Left renal pelvis (tissue), 4 donors: Measurements from ENCODE around the gene CACNB4. TPM values are rescaled to one million over a fixed set of nuclear protein-coding genes. Genes with fewer than 3 reads are reported as not detected.
"Not testable (repeated sequence)": the region's sequence is repeated elsewhere in the genome, so short reads cannot be mapped to it uniquely, and the experiment has no call there.

Experiments used
- DNase-seq, 4 donors: peaks; one replicate each; pipeline ENCODE4 v3.0.0-alpha.2; 2013; ENCODE audit warnings: low read depth in 4 of 4, low spot score in 3 of 4
- polyA plus RNA-seq, 4 donors: library from polyadenylated mRNA; unstranded; fragments of 120-200 nt; gene quantifications; one replicate each; pipeline ENCODE4 v1.2.1, GENCODE V29; 2013; ENCODE audit not compliant: insufficient read length in 4 of 4

Gene CACNB4
- polyA plus RNA-seq, 4 donors: 3.1 to 12.9 (median 11.7) TPM

DNA sequence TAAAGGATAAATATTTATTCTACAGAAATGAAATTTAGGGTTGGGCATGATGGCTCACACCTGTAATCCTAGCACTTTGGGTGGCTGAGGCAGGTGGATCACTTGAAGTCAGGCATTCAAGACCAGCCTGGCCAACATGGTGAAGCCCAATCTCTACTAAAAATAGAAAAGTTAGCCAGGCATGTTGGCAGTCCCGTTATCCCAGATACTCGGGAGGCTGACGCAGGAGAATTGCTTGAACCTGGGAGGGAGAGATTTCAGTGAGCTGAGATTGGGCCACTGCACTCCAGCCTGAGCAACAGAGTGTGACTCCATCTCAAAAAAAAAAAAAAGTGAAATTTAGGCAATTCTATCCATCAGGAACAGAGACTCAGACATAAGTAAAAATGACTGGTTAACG lies 8.1 kb downstream of the CACNB4 start:
- not testable (repeated sequence) for DNase-seq

DNA sequence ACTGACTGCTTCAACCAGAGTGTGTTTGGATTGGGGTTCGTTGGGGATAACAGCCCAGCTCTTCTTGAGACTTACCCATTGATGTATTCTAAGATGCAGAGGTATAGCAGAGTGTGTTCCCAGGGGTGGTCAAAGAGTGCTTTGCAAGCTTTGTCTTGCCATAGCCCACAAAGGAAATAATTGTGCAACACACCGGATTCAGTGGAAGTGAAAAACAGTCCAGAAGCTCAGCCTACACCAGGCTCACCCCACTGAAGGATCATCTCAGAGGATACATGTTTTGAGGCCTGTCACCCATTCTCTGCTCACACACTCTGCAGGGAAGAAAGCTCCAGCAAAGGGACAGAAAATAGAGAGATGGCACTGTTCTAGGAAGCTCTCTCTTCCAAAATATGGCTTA lies 9.6 kb downstream of the CACNB4 start:
- DNase-seq: no peak

GRCh38 chr2:152088006-152088405 lies 10.8 kb downstream of the CACNB4 start:
- no peak for DNase-seq

DNA sequence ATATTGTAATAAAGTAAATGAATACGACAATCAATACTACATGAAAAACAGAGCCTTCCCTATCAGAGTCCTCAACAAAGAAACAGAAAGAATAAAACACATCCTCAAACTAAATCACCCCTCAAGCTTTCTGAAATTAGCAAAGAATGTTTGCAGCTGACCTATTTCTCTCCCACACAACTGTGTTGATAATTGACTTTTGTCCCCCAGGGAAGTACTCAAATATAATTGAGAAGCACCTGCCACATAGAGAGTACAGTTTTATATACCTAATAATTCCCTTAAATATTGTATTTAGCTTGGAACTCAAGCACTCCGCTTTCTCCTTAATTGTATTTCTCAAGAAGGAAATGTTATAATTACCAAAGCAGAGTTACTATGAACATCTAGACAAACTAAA lies 12.6 kb downstream of the CACNB4 start:
- DNase-seq: no peak

- DNase-seq: no peak
These were observed 14.8 kb downstream of the CACNB4 start for GRCh38 chr2:152084076-152084475.

- DNase-seq: no peak
These were observed 15.5 kb downstream of the CACNB4 start for GRCh38 chr2:152083202-152083875.

- no peak for DNase-seq
These were observed 20.2 kb downstream of the CACNB4 start for GRCh38 chr2:152078662-152079061.

DNA sequence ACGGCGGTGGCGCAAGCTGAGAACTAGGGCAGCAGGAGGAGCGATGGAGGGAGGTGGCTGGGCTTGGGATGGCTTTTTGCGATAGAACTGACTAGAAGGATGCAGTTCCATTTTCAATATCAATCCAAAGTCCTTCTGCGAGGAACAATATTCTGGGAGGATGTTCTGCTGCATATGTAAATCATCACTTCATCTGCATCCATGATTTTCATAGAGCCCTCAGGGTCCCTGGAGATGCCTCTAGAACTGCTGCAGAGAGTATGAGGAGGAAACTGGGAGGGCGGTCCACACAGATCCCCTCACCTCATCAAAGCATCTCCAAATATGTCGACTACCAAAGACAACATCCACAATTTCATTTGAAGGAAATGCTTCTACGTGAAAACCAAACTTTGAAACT lies 20.8 kb downstream of the CACNB4 start:
- DNase-seq: no peak

DNA sequence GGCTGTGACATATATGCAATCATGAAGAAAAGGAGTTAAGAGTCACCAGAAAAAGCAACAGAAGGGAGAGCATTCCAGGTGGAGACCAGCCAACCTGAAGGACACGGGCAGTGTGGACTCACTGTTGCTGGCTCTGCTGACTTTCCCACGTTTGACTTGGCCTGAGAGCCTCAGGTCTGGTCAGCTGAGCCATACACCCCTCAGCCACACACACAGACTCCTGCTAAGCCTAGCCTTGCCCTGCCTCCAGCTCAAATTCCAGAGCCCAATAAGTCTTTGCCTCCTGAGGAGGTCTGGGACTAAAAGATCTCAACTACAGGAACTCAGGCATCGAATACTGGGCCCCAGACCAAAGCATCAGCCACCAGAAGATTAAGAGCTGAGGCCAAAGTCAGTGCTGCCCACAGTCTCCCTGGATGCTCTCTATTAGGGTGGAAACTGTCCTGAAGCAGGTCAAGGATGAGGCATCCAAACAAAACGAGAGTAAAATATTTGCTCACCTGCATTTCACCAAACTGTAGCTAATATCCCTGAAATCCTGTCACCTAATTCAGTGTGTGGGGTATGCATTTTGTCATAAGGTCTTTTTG lies 23.3 kb downstream of the CACNB4 start:
- DNase-seq: no peak

DNA sequence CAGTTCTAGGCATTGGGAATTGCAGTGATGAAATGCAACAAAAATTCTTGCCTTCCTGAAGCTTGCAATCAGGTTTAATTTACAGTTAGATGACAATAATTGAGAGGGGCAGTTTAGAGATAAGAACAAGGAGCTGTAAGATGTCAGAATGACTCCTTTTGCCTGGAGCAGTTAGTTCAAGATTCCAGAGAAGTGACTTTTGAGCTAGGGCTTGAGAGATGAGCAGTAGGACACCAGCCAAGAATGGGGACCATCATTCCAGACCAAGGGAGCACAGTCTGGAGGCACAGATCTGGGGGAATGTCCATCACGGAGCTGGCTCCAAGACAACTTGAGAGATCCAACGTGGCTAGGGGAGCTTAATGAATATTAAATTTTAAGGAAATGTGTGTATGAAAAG lies 26.8 kb downstream of the CACNB4 start:
- no peak for DNase-seq

- no peak for DNase-seq
These were observed 27.3 kb downstream of the CACNB4 start for GRCh38 chr2:152071518-152071917.

DNA sequence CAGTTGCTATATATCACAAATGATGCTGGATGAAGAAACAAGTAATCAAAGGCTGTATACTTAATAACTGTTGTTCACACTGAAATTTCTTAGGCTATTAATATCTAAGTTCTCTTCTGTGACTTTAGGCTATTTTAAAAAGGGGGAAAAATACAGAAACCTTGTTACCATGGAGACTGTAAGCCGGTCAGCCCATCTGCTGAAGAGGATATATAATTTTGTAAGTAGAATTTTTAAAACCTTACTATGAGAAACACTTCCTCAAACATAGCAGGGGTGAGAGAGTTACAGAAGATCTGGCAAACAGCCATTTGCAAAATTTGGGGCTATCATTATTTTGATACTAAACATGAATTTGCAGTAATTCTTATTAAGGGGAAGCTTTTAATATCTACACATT lies 27.8 kb downstream of the CACNB4 start:
- DNase-seq: no peak

DNA sequence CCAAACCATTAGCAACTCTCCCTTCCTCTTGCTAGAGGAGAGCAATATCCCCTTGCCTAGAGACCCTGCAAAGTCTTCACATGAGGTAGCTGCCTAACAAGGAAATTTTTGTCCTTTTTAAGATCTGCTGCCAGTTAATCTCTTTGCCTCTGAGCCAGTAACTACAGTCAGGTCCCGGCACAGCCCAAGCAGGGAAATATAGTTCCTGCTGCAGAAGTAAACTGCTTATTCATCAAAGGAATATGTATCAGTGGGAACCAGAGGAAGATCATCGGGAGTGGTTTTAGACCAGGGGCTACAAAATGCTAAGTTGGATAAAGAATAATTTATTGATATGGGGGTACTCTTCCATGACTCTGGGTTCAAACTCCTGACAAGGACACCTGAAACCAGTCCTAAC lies 30.6 kb downstream of the CACNB4 start:
- no peak for DNase-seq

- DNase-seq: no peak
These were observed 31.0 kb downstream of the CACNB4 start for GRCh38 chr2:152067823-152068222.

DNA sequence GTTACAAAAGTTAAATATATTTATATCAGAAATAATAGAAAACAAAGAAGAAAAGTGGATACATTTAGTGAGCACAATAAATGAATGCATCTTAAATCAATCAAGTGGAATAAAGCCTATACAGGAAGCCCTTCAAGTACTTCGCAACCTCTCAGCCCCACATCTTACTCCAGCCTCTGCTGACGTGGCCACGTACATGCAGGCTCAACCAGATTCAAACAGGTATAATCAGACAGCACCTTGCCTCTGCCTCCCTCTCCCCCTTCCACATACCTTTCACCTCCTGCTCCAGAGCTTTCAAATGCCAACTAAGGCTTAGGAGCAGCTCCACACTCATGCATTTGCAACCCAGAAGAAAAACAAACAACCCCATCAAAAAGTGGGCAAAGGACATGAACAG lies 32.9 kb downstream of the CACNB4 start:
- no peak for DNase-seq

- DNase-seq: no peak
These were observed 34.8 kb downstream of the CACNB4 start for GRCh38 chr2:152064001-152064400.

GRCh38 chr2:152063325-152063924 lies 35.4 kb downstream of the CACNB4 start:
- no peak for DNase-seq

DNA sequence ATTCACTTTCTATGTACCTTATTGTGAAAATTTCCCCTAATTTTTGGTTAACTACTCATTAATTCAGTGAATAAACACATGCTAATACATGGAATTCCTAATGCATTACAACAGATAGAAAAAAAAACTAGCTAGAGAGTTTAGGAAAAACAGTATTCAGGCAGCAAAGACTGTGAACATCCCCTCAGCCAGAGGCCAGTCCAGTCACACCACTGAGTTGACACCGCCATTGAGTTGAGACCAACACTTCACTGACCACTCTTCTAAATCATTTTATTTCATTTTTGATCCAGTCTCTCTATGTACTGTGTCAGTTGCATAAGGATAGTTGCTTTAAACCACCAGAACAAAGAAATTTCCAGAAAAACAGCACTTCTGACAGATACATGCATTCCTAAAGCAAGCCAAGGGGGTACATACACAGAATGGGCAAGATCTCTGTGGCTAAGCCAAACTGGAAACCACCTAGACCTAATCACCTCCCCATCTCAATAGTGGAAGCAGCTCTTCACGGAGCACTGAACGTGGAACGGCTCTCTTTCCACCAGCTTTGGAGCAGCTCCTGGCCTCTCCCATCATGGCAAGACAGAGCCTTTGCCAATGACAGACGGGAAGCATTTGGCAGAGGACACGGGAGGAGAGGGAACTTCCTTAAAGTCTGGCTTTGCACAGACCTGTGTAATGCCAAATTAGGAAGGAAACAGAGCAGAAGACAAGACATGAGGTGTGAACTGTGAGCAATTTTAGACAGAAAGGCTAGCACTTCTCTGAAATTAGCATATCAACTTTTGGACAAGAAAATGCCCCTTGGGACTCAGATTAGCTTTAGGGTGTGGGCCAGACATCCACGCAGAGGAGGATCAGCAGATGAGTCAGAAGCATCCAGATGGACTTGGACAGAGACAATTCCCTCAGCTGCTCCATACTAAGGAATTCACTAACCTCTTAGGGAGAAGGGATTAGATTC lies 36.4 kb downstream of the CACNB4 start:
- no peak for DNase-seq

GRCh38 chr2:152061383-152061782 lies 37.5 kb downstream of the CACNB4 start:
- no peak for DNase-seq

GRCh38 chr2:152058655-152059054 lies 40.2 kb downstream of the CACNB4 start:
- no peak for DNase-seq

DNA sequence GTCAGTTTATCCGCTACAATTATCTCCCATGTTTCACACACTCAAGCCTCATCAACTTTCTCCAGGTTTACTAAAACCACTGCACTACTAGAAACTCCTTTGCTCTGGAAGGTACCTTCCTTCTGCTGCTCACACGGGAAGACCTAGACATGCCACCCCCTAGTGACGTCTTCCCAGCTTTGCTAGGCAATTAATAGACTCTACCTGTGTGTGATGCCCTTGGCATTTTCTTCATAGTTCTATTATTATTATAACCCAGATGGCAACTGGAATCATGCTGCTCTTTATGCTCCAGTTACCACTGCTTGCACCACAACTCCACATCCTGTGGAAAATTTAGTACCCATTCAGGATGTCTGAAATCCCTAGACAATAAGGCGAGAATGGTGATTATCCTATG lies 42.4 kb downstream of the CACNB4 start:
- DNase-seq: no peak
